GM19452 (cell line): ENCODE results near the gene ZNF560.

Source experiments
- ATAC-seq: cut with Tn5 transposase; IDR thresholded peaks from one replicate; pipeline ENCODE4 v1.9.1; 2021; ENCODE audit not compliant: unreplicated experiment

The ZNF560 gene

GRCh38 chr19:9436358-9436757, 62.1 kb downstream of the ZNF560 start:
- no peak for ATAC-seq

- ATAC-seq = peak; percentile 96
Observed at GRCh38 chr19:9435279-9436268, 62.8 kb downstream of the ZNF560 start, which contains the start of gene ZNF266. TSS of gene ZNF266 (minus strand) at chr19:9435573. CDS start at chr19:9420089, 15,484 bp downstream.

- no peak for ATAC-seq
Observed at GRCh38 chr19:9431475-9431874, 66.9 kb downstream of the ZNF560 start.

- ATAC-seq = no peak
Observed at GRCh38 chr19:9430444-9430843, 68.0 kb downstream of the ZNF560 start.

- no peak for ATAC-seq
Observed at GRCh38 chr19:9427941-9428340, 70.5 kb downstream of the ZNF560 start.
